ENCODE measurements around the gene PIP5K1C. TPM values are rescaled to one million over a fixed set of nuclear protein-coding genes. Genes with fewer than 3 reads are reported as not detected.

PIP5K1C gene
- total RNA-seq, 1 experiment from 2014 or later, result 24.5 TPM

DNA sequence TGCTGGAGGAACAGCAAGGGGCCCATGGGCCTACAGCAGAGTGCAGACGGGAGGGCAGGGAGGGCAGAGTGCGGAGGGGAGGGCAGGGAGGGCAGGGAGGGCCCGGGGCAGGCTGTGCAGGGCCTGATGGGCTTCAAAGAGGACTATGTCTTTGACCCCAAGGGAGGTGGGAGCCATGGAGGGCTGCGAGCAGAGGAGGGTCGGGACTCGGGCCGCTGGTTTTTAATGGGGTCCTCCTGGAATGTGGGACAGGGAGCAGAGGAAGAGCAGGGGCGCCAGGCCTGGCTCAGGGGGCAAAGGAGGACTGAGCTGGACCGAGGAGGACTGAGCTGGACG, 3.6 kb downstream of the PIP5K1C start:
- no peaks in the 10 kb centered on the region for H3K9me3 ChIP-seq
- no peaks in the 10 kb centered on the region for H3K27me3 Mint-ChIP-seq (ENCODE audit: insufficient read depth, unreplicated experiment)
- intact Hi-C loops (cut with micrococcal nuclease; ENCODE audit: unreplicated experiment), result no loop called here
- peaks cover 17% of the 10 kb centered on the region for H3K36me3 Mint-ChIP-seq (ENCODE audit: insufficient read depth, unreplicated experiment)
- H3K27me3 ChIP-seq (replicated peaks; ENCODE audit: control insufficient read depth, insufficient read depth, low read length), result no peaks in the 10 kb centered on the region
- H3K4me3 ChIP-seq (ENCODE audit: low read depth, low read length), result no peak overlapping the region
- CTCF ChIA-PET, result no interaction called here
- POLR2A ChIA-PET, result no interaction called here
- H3K27ac Mint-ChIP-seq (ENCODE audit: unreplicated experiment), result no peak overlapping the region
- DNase-seq, result no peak
- no peaks in the 10 kb centered on the region for H3K36me3 ChIP-seq (ENCODE audit: control insufficient read depth, insufficient read depth, low read length)
- H3K4me1 Mint-ChIP-seq (ENCODE audit: low read depth, unreplicated experiment), result no peaks in the 10 kb centered on the region
- no peaks in the 10 kb centered on the region for H3K9me3 Mint-ChIP-seq (ENCODE audit: unreplicated experiment)
- H3K4me1 ChIP-seq, result no peaks in the 10 kb centered on the region
- H3K4me3 Mint-ChIP-seq (ENCODE audit: unreplicated experiment), result no peak overlapping the region
- BruUV-seq (replicated peaks), result no TSS peak
- TF ChIP-seq, protein P1, sequence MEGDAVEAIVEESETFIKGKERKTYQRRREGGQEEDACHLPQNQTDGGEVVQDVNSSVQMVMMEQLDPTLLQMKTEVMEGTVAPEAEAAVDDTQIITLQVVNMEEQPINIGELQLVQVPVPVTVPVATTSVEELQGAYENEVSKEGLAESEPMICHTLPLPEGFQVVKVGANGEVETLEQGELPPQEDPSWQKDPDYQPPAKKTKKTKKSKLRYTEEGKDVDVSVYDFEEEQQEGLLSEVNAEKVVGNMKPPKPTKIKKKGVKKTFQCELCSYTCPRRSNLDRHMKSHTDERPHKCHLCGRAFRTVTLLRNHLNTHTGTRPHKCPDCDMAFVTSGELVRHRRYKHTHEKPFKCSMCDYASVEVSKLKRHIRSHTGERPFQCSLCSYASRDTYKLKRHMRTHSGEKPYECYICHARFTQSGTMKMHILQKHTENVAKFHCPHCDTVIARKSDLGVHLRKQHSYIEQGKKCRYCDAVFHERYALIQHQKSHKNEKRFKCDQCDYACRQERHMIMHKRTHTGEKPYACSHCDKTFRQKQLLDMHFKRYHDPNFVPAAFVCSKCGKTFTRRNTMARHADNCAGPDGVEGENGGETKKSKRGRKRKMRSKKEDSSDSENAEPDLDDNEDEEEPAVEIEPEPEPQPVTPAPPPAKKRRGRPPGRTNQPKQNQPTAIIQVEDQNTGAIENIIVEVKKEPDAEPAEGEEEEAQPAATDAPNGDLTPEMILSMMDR (IDR thresholded peaks at IDR 0.05; ENCODE audit: insufficient read depth in 1 of 2, low read depth in 1 of 2, low read length in 1 of 2, severe bottlenecking in 1 of 2, unreplicated experiment in 1 of 2), result no peak

DNA sequence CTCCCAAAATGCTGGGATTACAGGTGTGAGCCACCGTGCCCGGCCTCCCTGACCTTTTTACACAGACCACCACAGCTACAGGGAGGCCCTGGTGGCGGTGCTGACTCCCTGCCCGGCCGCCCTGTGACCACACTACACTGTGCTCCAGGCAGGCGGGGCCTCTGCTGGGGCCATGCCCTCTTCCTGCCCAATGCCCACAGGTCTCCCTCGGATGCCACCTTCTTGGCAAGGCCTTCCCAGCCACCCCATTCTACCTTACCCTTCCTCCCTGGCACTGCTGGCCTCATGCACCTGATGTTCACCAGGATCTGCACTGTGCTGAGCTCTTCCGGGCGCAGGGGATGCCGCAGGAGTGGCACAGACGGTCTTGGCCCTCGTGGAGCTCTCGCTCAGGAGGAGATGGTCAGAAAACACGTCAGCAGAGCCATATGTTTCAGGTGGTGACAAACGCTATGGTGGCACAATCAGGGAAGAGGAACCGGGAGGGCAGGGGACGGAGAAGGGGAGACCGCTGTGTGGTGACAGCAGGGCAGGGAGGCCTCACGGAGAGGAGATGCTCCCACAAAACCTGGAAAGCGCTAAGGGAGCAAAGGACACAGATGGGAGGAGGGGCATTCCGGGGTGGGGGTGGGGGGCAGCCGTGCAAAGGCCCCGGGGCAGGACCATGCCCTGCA, 4.1 kb downstream of the PIP5K1C start:
- intact Hi-C loops (cut with micrococcal nuclease; ENCODE audit: unreplicated experiment), result no loop called here
- CTCF ChIA-PET, result no interaction called here
- H3K27ac Mint-ChIP-seq (ENCODE audit: unreplicated experiment), result no peak overlapping the region
- H3K27me3 ChIP-seq (replicated peaks; ENCODE audit: control insufficient read depth, insufficient read depth, low read length), result no peaks in the 10 kb centered on the region
- no peaks in the 10 kb centered on the region for H3K4me1 Mint-ChIP-seq (ENCODE audit: low read depth, unreplicated experiment)
- no peaks in the 10 kb centered on the region for H3K27me3 Mint-ChIP-seq (ENCODE audit: insufficient read depth, unreplicated experiment)
- H3K4me3 Mint-ChIP-seq (ENCODE audit: unreplicated experiment), result no peak overlapping the region
- DNase-seq, result no peak
- TF ChIP-seq, protein P1 (IDR thresholded peaks at IDR 0.05; ENCODE audit: insufficient read depth in 1 of 2, low read depth in 1 of 2, low read length in 1 of 2, severe bottlenecking in 1 of 2, unreplicated experiment in 1 of 2), result no peak
- peaks cover 17% of the 10 kb centered on the region for H3K36me3 Mint-ChIP-seq (ENCODE audit: insufficient read depth, unreplicated experiment)
- no peaks in the 10 kb centered on the region for H3K36me3 ChIP-seq (ENCODE audit: control insufficient read depth, insufficient read depth, low read length)
- no peaks in the 10 kb centered on the region for H3K9me3 Mint-ChIP-seq (ENCODE audit: unreplicated experiment)
- H3K4me3 ChIP-seq (ENCODE audit: low read depth, low read length), result no peak overlapping the region
- H3K9me3 ChIP-seq, result no peaks in the 10 kb centered on the region
- H3K4me1 ChIP-seq, result no peaks in the 10 kb centered on the region
- POLR2A ChIA-PET, result no interaction called here
- no TSS peak for BruUV-seq (replicated peaks)

DNA sequence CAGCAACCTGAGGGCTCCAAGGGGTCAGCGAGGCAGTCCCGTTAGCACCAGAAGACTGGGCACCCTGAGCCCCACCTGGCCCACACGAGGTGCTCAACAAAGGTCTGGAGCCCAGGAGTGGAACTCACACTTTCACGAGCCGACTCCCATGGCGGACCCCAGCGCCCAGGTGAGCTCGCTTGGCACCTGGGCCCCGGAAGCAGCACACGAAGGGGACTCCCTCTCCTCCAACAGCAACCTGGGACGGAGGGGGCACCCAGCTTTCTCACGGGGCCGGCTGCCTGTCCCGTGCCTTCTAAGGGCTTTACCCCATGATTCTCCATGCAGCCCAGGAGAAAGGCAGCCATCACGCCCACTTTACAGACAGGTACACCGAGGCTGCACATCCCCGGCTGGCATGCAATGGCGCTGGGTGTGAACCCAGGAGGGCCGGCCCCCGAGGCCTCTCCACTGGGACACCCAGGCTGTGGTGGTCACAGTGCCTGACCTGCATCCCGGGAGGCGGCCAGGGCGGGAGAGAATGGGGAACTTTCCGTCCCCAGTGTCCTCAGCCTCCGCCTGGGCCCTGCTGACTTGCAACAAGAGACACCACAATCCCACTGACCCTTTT, 5.0 kb downstream of the PIP5K1C start:
- DNase-seq, result no peak
- H3K27ac Mint-ChIP-seq (ENCODE audit: unreplicated experiment), result no peak overlapping the region
- H3K27me3 Mint-ChIP-seq (ENCODE audit: insufficient read depth, unreplicated experiment), result no peaks in the 10 kb centered on the region
- H3K36me3 Mint-ChIP-seq (ENCODE audit: insufficient read depth, unreplicated experiment), result peaks cover 17% of the 10 kb centered on the region
- H3K4me3 ChIP-seq (ENCODE audit: low read depth, low read length), result no peak overlapping the region
- H3K9me3 ChIP-seq, result no peaks in the 10 kb centered on the region
- TF ChIP-seq, protein P1 (IDR thresholded peaks at IDR 0.05; ENCODE audit: insufficient read depth in 1 of 2, low read depth in 1 of 2, low read length in 1 of 2, severe bottlenecking in 1 of 2, unreplicated experiment in 1 of 2), result no peak
- H3K27me3 ChIP-seq (replicated peaks; ENCODE audit: control insufficient read depth, insufficient read depth, low read length), result no peaks in the 10 kb centered on the region
- ChIA-PET CTCF (no interaction called here), POLR2A (no interaction called here)
- no TSS peak for BruUV-seq (replicated peaks)
- intact Hi-C loops (cut with micrococcal nuclease; ENCODE audit: unreplicated experiment), result no loop called here
- no peaks in the 10 kb centered on the region for H3K36me3 ChIP-seq (ENCODE audit: control insufficient read depth, insufficient read depth, low read length)
- H3K4me3 Mint-ChIP-seq (ENCODE audit: unreplicated experiment), result no peak overlapping the region
- H3K4me1 Mint-ChIP-seq (ENCODE audit: low read depth, unreplicated experiment), result no peaks in the 10 kb centered on the region
- no peaks in the 10 kb centered on the region for H3K4me1 ChIP-seq
- H3K9me3 Mint-ChIP-seq (ENCODE audit: unreplicated experiment), result no peaks in the 10 kb centered on the region
